Thyroid gland (tissue), 4 donors: Measurements from ENCODE around the gene HBG1.

ENCODE experiments used
- CTCF ChIP-seq, 6 experiments: fragments of 200-600 bp in 3 of 6; fragments of 450-650 bp in 3 of 6; sonication (generic) in 3 of 6; IDR thresholded peaks; one replicate each; pipeline ENCODE4 v1.5.1; 2016 to 2019; ENCODE audit warnings: antibody characterized with exemption in 6 of 6, mild to moderate bottlenecking in 2 of 6, inconsistent platforms in 1 of 6, moderate library complexity in 1 of 6
- POLR2A ChIP-seq, 2 donors: fragments of 450-650 bp; IDR thresholded peaks; one replicate each; pipeline ENCODE4 v1.6.1; 2017; ENCODE audit warnings: antibody characterized with exemption in 2 of 2, mild to moderate bottlenecking in 2 of 2, moderate library complexity in 1 of 2

- TF ChIP-seq CTCF (IDR thresholded peaks at IDR 0.05) (no peak), POLR2A (IDR thresholded peaks at IDR 0.05) (no peak)
Measured at GRCh38 chr11:5257296-5257695, 7.6 kb upstream of the HBG1 start.
